Measurements from ENCODE around the gene ETFA.

DNA sequence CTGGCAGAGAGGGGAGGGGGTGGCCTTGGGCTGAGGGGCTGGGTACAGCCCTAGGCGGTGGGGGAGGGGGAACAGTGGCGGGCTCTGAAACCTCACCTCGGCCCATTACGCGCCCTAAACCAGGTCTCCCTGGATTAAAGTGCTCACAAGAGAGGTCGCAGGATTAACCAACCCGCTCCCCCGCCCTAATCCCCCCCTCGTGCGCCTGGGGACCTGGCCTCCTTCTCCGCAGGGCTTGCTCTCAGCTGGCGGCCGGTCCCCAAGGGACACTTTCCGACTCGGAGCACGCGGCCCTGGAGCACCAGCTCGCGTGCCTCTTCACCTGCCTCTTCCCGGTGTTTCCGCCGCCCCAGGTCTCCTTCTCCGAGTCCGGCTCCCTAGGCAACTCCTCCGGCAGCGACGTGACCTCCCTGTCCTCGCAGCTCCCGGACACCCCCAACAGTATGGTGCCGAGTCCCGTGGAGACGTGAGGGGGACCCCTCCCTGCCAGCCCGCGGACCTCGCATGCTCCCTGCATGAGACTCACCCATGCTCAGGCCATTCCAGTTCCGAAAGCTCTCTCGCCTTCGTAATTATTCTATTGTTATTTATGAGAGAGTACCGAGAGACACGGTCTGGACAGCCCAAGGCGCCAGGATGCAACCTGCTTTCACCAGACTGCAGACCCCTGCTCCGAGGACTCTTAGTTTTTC lies 30.2 kb upstream of the ETFA start:
- TF ChIP-seq FIP1L1 (IDR thresholded peaks at IDR 0.05; ENCODE audit: low read depth, low read length, poor library complexity, severe bottlenecking) = no peak
- TF ChIP-seq CTCF (IDR thresholded peaks at IDR 0.05 in 2 of 3, conservative IDR thresholded peaks at IDR 0.05 in 1 of 3; ENCODE audit: insufficient read depth in 2 of 3, low read depth in 1 of 3, low read length in 3 of 3) = no peak
- TF ChIP-seq SMC3 (conservative IDR thresholded peaks at IDR 0.05; ENCODE audit: insufficient read depth, low read depth, low read length) = no peak
- TF ChIP-seq PREB (CRISPR knock-in tag; IDR thresholded peaks at IDR 0.05) = no peak
- TF ChIP-seq WHSC1 (IDR thresholded peaks at IDR 0.05; ENCODE audit: low read length) = no peak
- TF ChIP-seq ZBTB34 (CRISPR knock-in tag; IDR thresholded peaks at IDR 0.05) = no peak
- no peak for TF ChIP-seq EGR1 (conservative IDR thresholded peaks at IDR 0.05)
